Neural progenitor cell (in vitro differentiated cells): ENCODE data around the gene DROSHA. TPM values are rescaled to one million over a fixed set of nuclear protein-coding genes. Genes with fewer than 3 reads are reported as not detected.

Experiments
- DNase-seq: peaks from one replicate; pipeline ENCODE4 v3.0.0-alpha.2; 2016; ENCODE audit warnings: low spot score
- H2AFZ ChIP-seq: fragments of 200-600 bp; sonication (generic); replicated peaks from 2 replicates; pipeline ENCODE4 v1.6.1; 2016; ENCODE audit warnings: antibody characterized with exemption
- H3F3A ChIP-seq: fragments of 200-600 bp; sonication (generic); 2 replicates; pipeline ENCODE4 v1.6.1; 2016; ENCODE audit warnings: antibody characterized with exemption, low read depth
- H3K27ac ChIP-seq: fragments of 200-600 bp; sonication (generic); 2 replicates; pipeline ENCODE4 v1.5.1; 2016; ENCODE audit warnings: mild to moderate bottlenecking
- H3K27me3 ChIP-seq: fragments of 200-600 bp; sonication (generic); 2 replicates; pipeline ENCODE4 v1.6.1; 2016; ENCODE audit warnings: mild to moderate bottlenecking, moderate library complexity
- H3K36me3 ChIP-seq: fragments of 200-600 bp; sonication (generic); 2 replicates; pipeline ENCODE4 v1.5.1; 2016
- H3K4me1 ChIP-seq: fragments of 200-600 bp; sonication (generic); 2 replicates; pipeline ENCODE4 v1.6.1; 2016; ENCODE audit warnings: mixed run types
- H3K4me2 ChIP-seq: fragments of 200-600 bp; sonication (generic); 2 replicates; pipeline ENCODE4 v1.6.1; 2016
- H3K4me3 ChIP-seq: fragments of 200-600 bp; sonication (generic); 2 replicates; pipeline ENCODE4 v1.5.1; 2016
- H3K79me2 ChIP-seq: fragments of 200-600 bp; sonication (generic); 2 replicates; pipeline ENCODE4 v1.6.1; 2016; ENCODE audit warnings: low read depth
- H3K9ac ChIP-seq: fragments of 200-600 bp; sonication (generic); 2 replicates; pipeline ENCODE4 v1.6.1; 2016
- H3K9me3 ChIP-seq: fragments of 200-600 bp; sonication (generic); 2 replicates; pipeline ENCODE4 v1.5.1; 2016; ENCODE audit warnings: low read depth
- H4K20me1 ChIP-seq: fragments of 200-600 bp; sonication (generic); 2 replicates; pipeline ENCODE4 v1.6.1; 2016; ENCODE audit warnings: low read depth
- H3K27ac Mint-ChIP-seq: 3 replicates; pipeline ENCODE4 v1.8.0; 2021; ENCODE audit warnings: mixed read lengths
- H3K27me3 Mint-ChIP-seq: 2 replicates; pipeline ENCODE4 v1.8.0; 2022; ENCODE audit warnings: low read depth, mild to moderate bottlenecking, inconsistent platforms, moderate library complexity, mixed read lengths; ENCODE audit not compliant: insufficient read depth
- H3K36me3 Mint-ChIP-seq: 3 replicates; pipeline ENCODE4 v1.8.0; 2021; ENCODE audit warnings: mixed read lengths
- H3K4me1 Mint-ChIP-seq: 3 replicates; pipeline ENCODE4 v1.8.0; 2021; ENCODE audit warnings: mixed read lengths
- H3K4me3 Mint-ChIP-seq: 3 replicates; pipeline ENCODE4 v1.8.0; 2021; ENCODE audit warnings: mild to moderate bottlenecking, moderate library complexity, mixed read lengths
- H3K9me3 Mint-ChIP-seq: 3 replicates; pipeline ENCODE4 v1.8.0; 2020; ENCODE audit warnings: mixed read lengths
- CTCF ChIP-seq: fragments of 200-600 bp; sonication (generic); IDR thresholded peaks from 2 replicates; pipeline ENCODE4 v1.5.1; 2017; ENCODE audit warnings: antibody characterized with exemption, mild to moderate bottlenecking
- EZH2 ChIP-seq: fragments of 200-600 bp; sonication (generic); IDR thresholded peaks from 2 replicates; pipeline ENCODE4 v1.6.1; 2017; ENCODE audit warnings: antibody characterized with exemption, mild to moderate bottlenecking, moderate library complexity
- EZH2phosphoT487 ChIP-seq: fragments of 200-600 bp; sonication (generic); IDR thresholded peaks from 2 replicates; pipeline ENCODE4 v1.6.1; 2017; ENCODE audit warnings: antibody characterized with exemption
- total RNA-seq: library from RNA; depleted of rRNA; stranded (reverse); fragments of >200 nt; gene quantifications from 2 replicates; pipeline ENCODE4 v1.2.3, GENCODE V29; 2015; ENCODE audit warnings: low replicate concordance

DROSHA gene
- total RNA-seq, 1 donor from 2014 or later, result 80.3 TPM

DNA sequence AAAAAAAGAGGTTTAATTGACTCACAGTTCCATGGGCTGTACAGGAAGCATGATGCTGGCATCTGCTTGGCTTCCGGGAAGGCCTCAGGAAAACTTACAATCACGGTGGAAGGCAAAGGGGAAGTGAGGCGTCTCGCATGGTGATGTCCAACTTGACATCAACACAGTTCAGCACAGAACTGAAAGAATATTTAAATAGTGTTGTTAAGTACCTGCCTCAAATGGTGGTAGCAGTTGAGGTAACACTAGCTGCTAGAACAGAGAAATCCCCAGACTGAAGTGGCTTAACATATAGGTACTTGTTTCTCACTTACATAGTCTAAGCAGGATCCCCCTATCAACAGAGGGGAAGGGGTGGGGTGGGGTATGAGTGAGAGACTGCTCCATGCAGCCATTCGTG lies 141.6 kb downstream of the DROSHA start:
- Mint-ChIP-seq H3K4me3 (no peak overlapping the region), H3K36me3 (no peaks in the 10 kb centered on the region)
- H3K4me1 ChIP-seq, result peaks cover 4% of the 10 kb centered on the region

DNA sequence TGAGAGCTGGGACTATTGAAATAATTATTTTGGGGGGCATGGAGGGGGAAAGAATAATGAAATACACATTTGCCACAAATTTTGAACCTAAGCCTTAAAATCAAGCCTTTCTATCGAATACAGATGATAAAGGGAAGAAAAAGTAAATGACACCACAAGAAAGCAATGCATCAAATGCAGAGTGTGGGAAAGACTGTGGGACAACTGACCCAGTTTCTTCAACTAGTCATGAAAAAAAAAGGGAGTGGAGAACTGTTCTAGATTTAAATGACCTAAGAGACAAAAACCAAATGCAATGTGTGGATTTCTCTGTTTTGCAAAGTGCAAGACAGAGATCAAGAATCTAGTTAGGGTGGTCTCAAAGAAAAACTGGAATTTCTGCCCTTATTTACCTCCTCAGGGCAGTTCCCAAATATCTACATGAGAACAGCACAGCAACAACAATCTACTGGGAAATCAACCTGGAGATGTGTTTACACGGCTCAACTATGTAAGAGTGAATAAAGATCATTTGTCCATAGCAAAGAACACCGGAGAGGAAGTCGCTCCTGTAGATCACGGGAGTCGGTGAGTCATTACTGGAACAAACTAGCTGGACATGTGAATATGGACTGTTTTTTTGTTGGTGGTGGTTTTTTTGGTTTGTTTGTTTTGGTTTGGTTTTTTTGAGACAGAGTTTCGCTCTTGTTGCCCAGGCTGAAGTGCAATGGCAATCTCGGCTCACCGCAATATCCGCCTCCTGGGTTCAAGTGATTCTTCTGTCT lies 145.9 kb downstream of the DROSHA start:
- no peaks in the 10 kb centered on the region for H3K27me3 ChIP-seq
- peaks cover 29% of the 10 kb centered on the region for H3F3A ChIP-seq
- no peak overlapping the region for H2AFZ ChIP-seq
- no peaks in the 10 kb centered on the region for H4K20me1 ChIP-seq
- Mint-ChIP-seq H3K9me3 (peaks cover 12% of the 10 kb centered on the region), H3K4me3 (no peak overlapping the region), H3K4me1 (peaks cover 33% of the 10 kb centered on the region), H3K27ac (no peak overlapping the region), H3K27me3 (peaks cover 20% of the 10 kb centered on the region), H3K36me3 (peaks cover 2% of the 10 kb centered on the region)
- H3K4me2 ChIP-seq, result no peak overlapping the region
- no peaks in the 10 kb centered on the region for H3K36me3 ChIP-seq
- H3K79me2 ChIP-seq, result no peaks in the 10 kb centered on the region
- no peaks in the 10 kb centered on the region for H3K9me3 ChIP-seq
- no peak overlapping the region for H3K9ac ChIP-seq
- peaks cover 32% of the 10 kb centered on the region for H3K4me1 ChIP-seq
- H3K27ac ChIP-seq, result no peak overlapping the region
- no peak overlapping the region for H3K4me3 ChIP-seq
- no peak for DNase-seq
- TF ChIP-seq EZH2phosphoT487, result no peak
- TF ChIP-seq EZH2, result no peak
- no peak for TF ChIP-seq CTCF

More for the DNA sequence above, 141.6 kb downstream of the DROSHA start:
- H3K27ac ChIP-seq, result no peak overlapping the region
- no peaks in the 10 kb centered on the region for H3K79me2 ChIP-seq
- no peaks in the 10 kb centered on the region for H3F3A ChIP-seq
- Mint-ChIP-seq H3K27ac (no peak overlapping the region), H3K27me3 (peaks cover 11% of the 10 kb centered on the region), H3K9me3 (peaks cover 12% of the 10 kb centered on the region), H3K4me1 (peaks cover 5% of the 10 kb centered on the region)
- H3K4me2 ChIP-seq, result no peak overlapping the region
- TF ChIP-seq CTCF (no peak), EZH2phosphoT487 (no peak), EZH2 (no peak)
- H3K27me3 ChIP-seq, result no peaks in the 10 kb centered on the region
- H3K36me3 ChIP-seq, result no peaks in the 10 kb centered on the region
- H3K4me3 ChIP-seq, result no peak overlapping the region
- DNase-seq, result no peak
- no peak overlapping the region for H2AFZ ChIP-seq
- no peaks in the 10 kb centered on the region for H3K9me3 ChIP-seq
- no peaks in the 10 kb centered on the region for H4K20me1 ChIP-seq
- no peak overlapping the region for H3K9ac ChIP-seq

GRCh38 chr5:31383734-31384133 lies 148.2 kb downstream of the DROSHA start:
- Histone ChIP-seq H2AFZ (no peak overlapping the region), H3K4me1 (peaks cover 32% of the 10 kb centered on the region), H4K20me1 (no peaks in the 10 kb centered on the region), H3K9ac (no peak overlapping the region), H3K27ac (no peak overlapping the region), H3K27me3 (no peaks in the 10 kb centered on the region), H3K79me2 (no peaks in the 10 kb centered on the region), H3K4me2 (peak overlapping the region; percentile 68), H3F3A (peaks cover 29% of the 10 kb centered on the region), H3K4me3 (no peak overlapping the region), H3K9me3 (no peaks in the 10 kb centered on the region), H3K36me3 (no peaks in the 10 kb centered on the region)
- TF ChIP-seq CTCF (no peak), EZH2 (no peak), EZH2phosphoT487 (no peak)
- Mint-ChIP-seq H3K36me3 (peaks cover 2% of the 10 kb centered on the region), H3K4me1 (peaks cover 45% of the 10 kb centered on the region), H3K27ac (no peak overlapping the region), H3K27me3 (peaks cover 16% of the 10 kb centered on the region), H3K9me3 (peaks cover 12% of the 10 kb centered on the region), H3K4me3 (no peak overlapping the region)
- DNase-seq, result no peak
